DND-41 (cell line): ENCODE measurements around the gene AATF.

Experiments
- ATAC-seq: fragments of 200-7000 bp; cut with Tn5 transposase; 3 replicates; pipeline ENCODE4 v1.9.1; 2021; ENCODE audit warnings: low read depth; ENCODE audit not compliant: insufficient read depth
- DNase-seq: peaks from one replicate; pipeline ENCODE4 v3.0.0-alpha.2; 2020
- H2AFZ ChIP-seq: 2 replicates; pipeline ENCODE4 v1.6.0; 2012; ENCODE audit warnings: low read depth, low read length
- H3K27ac ChIP-seq: 2 replicates; pipeline ENCODE4 v1.5.1; 2012; ENCODE audit warnings: low read length, inconsistent platforms
- H3K27me3 ChIP-seq: fragments of 200-600 bp; sonication (generic); 2 replicates; pipeline ENCODE4 v1.6.0; 2012; ENCODE audit warnings: low read length, mild to moderate bottlenecking, inconsistent platforms; ENCODE audit not compliant: insufficient read depth, poor library complexity
- H3K36me3 ChIP-seq: 2 replicates; pipeline ENCODE4 v1.5.1; 2012; ENCODE audit warnings: low read length, inconsistent platforms; ENCODE audit not compliant: insufficient read depth
- H3K4me1 ChIP-seq: 2 replicates; pipeline ENCODE4 v1.5.1; 2012; ENCODE audit warnings: mild to moderate bottlenecking, low read length; ENCODE audit not compliant: insufficient read depth
- H3K4me2 ChIP-seq: 2 replicates; pipeline ENCODE4 v1.6.0; 2012; ENCODE audit warnings: mild to moderate bottlenecking, moderate library complexity, low read length, inconsistent platforms; ENCODE audit not compliant: insufficient read depth
- H3K4me3 ChIP-seq, 2 experiments: fragments of 200-600 bp in 1 of 2; shearing (Covaris generic) in 1 of 2; 2 replicates each; pipeline ENCODE4 v1.5.1; 2012 to 2016; ENCODE audit warnings: inconsistent platforms in 2 of 2, low read length in 2 of 2, mild to moderate bottlenecking in 2 of 2, low read depth in 1 of 2, moderate library complexity in 1 of 2
- H3K79me2 ChIP-seq: 2 replicates; pipeline ENCODE4 v1.6.0; 2012; ENCODE audit warnings: low read length, inconsistent platforms; ENCODE audit not compliant: insufficient read depth
- H3K9ac ChIP-seq: 2 replicates; pipeline ENCODE4 v1.6.0; 2012; ENCODE audit warnings: low read depth, mild to moderate bottlenecking, inconsistent platforms, low read length, moderate library complexity
- H3K9me3 ChIP-seq: 2 replicates; pipeline ENCODE4 v1.5.1; 2012; ENCODE audit warnings: low read length, moderate library complexity, mild to moderate bottlenecking, inconsistent platforms; ENCODE audit not compliant: insufficient read depth, severe bottlenecking
- H4K20me1 ChIP-seq: 2 replicates; pipeline ENCODE4 v1.6.0; 2012; ENCODE audit warnings: low read length; ENCODE audit not compliant: insufficient read depth
- EZH2 ChIP-seq: IDR thresholded peaks from 3 replicates; pipeline ENCODE4 v1.6.1; 2012; ENCODE audit warnings: borderline replicate concordance, low read depth, mild to moderate bottlenecking, moderate library complexity, low read length, inconsistent platforms; ENCODE audit not compliant: severe bottlenecking
- TF ChIP-seq, protein P1 (sequence below): IDR thresholded peaks from 2 replicates; pipeline ENCODE4 v1.5.1; 2012; ENCODE audit warnings: borderline replicate concordance, low read length, moderate library complexity, mild to moderate bottlenecking; ENCODE audit not compliant: poor library complexity, severe bottlenecking; ENCODE audit errors: extremely low read depth

Gene AATF

DNA sequence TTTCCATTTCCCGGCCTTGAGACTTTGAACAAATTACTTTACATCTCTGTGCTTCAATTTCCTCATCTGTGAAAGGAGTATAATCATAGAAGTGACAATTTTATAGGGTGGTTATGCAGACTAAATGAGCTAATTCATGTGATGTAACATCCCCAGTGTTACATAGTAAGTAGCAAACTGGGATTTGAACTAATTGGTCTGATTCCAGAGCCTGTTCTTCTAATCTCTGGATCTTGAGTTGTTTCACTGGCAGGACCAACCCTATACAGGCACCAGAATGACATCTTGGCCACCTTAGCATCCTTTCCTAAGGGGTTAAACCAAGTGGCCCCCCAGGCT, 77.7 kb downstream of the AATF start:
- Histone ChIP-seq H3K36me3 (peaks cover 44% of the 10 kb centered on the region), H3K27me3 (no peaks in the 10 kb centered on the region), H3K4me1 (no peaks in the 10 kb centered on the region), H3K9me3 (no peaks in the 10 kb centered on the region), H3K27ac (no peak overlapping the region), H4K20me1 (no peaks in the 10 kb centered on the region; the same call in 1 of the 2 replicates), H3K9ac (no peak overlapping the region), H3K79me2 (no peaks in the 10 kb centered on the region), H3K4me2 (no peak overlapping the region), H2AFZ (no peak overlapping the region), H3K4me3 (no peak overlapping the region)
- DNase-seq (no peak), ATAC-seq (no peak)
- TF ChIP-seq, protein P1, sequence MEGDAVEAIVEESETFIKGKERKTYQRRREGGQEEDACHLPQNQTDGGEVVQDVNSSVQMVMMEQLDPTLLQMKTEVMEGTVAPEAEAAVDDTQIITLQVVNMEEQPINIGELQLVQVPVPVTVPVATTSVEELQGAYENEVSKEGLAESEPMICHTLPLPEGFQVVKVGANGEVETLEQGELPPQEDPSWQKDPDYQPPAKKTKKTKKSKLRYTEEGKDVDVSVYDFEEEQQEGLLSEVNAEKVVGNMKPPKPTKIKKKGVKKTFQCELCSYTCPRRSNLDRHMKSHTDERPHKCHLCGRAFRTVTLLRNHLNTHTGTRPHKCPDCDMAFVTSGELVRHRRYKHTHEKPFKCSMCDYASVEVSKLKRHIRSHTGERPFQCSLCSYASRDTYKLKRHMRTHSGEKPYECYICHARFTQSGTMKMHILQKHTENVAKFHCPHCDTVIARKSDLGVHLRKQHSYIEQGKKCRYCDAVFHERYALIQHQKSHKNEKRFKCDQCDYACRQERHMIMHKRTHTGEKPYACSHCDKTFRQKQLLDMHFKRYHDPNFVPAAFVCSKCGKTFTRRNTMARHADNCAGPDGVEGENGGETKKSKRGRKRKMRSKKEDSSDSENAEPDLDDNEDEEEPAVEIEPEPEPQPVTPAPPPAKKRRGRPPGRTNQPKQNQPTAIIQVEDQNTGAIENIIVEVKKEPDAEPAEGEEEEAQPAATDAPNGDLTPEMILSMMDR = no peak
- TF ChIP-seq EZH2 = no peak

DNA sequence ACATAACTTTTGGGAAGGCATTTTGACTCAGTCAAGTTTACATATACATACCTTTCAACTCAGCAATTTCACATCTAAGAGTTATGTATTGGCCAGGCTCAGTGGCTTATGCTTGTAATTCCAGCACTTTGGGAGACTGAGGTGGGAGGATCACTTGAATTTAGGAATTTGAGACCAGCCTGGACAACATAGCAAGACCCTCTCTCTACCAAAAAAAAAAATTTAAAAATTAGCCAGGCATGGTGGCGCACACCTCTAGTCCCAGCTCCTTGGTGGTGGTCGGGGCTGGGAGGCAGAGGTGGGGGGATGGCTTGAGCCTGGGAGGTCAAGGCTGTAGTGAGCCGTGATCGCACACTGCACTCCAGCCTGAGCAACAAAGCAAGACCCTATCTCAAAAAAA, 79.3 kb downstream of the AATF start:
- Histone ChIP-seq H4K20me1 (no peaks in the 10 kb centered on the region; the same call in 1 of the 2 replicates), H3K36me3 (peaks cover 43% of the 10 kb centered on the region), H2AFZ (no peak overlapping the region), H3K9me3 (no peaks in the 10 kb centered on the region), H3K27ac (no peak overlapping the region), H3K4me2 (no peak overlapping the region), H3K27me3 (no peaks in the 10 kb centered on the region), H3K4me3 (no peak overlapping the region), H3K79me2 (no peaks in the 10 kb centered on the region), H3K9ac (no peak overlapping the region), H3K4me1 (no peaks in the 10 kb centered on the region)
- ATAC-seq = no peak
- TF ChIP-seq, protein P1 = no peak
- no peak for TF ChIP-seq EZH2
- no peak for DNase-seq

DNA sequence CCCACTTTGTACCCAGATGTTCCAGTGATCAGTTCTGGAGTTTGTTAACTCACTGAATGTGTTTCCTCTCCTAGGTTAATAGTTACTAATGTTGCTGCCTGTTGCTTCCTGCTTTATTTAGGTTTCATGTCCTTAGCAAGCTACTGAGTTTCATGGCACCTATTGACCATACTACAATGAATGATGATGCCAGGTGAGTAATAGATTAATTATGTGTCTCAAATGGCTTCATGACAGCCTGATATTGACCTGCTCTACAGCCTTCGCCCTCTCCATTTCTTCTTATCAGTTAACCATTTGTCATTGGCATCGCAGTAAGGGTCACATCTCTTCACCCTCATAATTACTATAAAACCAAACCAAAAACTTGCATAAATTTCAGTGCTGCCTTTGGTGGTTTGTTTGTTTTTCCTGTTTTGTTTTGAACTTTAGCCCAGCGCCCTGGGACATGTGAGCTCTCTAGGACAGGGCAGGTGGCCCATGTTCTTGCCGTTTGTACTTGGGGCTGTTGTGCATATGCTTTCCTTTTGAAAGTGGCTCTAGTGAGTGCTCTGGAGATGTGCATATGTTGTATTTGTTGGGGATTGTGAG, 82.8 kb downstream of the AATF start:
- Histone ChIP-seq H3K79me2 (no peaks in the 10 kb centered on the region), H4K20me1 (no peaks in the 10 kb centered on the region; the same call in 1 of the 2 replicates), H3K9me3 (no peaks in the 10 kb centered on the region), H3K36me3 (peaks cover 42% of the 10 kb centered on the region), H2AFZ (no peak overlapping the region), H3K27ac (no peak overlapping the region), H3K4me2 (no peak overlapping the region), H3K4me1 (no peaks in the 10 kb centered on the region), H3K27me3 (no peaks in the 10 kb centered on the region), H3K4me3 (no peak overlapping the region), H3K9ac (no peak overlapping the region)
- TF ChIP-seq, protein P1 = no peak
- ATAC-seq = no peak
- DNase-seq = no peak
